Measurements from ENCODE around the gene GNG2.

DNA sequence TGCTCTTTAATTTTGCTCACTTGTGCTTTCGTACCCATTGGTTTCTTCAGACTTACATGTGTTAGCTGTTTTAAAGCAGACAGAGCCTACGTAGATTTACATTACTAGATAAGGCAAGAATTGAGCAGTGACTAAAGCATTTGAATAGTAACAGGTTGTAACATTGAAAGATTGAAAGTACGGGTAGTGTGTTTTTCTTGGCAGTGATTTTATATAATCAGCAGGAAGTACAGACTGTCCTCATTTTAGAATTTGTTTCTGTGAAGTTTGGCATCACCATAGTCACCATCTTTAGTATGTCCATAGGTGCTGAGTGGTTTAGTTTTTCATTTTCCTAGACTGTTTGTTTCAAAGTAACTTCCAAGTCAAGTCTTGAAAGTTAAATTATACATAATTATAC is 142.9 kb downstream of the GNG2 start:
- TF ChIP-seq, protein P1, sequence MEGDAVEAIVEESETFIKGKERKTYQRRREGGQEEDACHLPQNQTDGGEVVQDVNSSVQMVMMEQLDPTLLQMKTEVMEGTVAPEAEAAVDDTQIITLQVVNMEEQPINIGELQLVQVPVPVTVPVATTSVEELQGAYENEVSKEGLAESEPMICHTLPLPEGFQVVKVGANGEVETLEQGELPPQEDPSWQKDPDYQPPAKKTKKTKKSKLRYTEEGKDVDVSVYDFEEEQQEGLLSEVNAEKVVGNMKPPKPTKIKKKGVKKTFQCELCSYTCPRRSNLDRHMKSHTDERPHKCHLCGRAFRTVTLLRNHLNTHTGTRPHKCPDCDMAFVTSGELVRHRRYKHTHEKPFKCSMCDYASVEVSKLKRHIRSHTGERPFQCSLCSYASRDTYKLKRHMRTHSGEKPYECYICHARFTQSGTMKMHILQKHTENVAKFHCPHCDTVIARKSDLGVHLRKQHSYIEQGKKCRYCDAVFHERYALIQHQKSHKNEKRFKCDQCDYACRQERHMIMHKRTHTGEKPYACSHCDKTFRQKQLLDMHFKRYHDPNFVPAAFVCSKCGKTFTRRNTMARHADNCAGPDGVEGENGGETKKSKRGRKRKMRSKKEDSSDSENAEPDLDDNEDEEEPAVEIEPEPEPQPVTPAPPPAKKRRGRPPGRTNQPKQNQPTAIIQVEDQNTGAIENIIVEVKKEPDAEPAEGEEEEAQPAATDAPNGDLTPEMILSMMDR (IDR thresholded peaks at IDR 0.05): no peak
- no peak for TF ChIP-seq POLR2A (IDR thresholded peaks at IDR 0.05)

All from thyroid gland (tissue), 4 donors.